HTR-8/SVneo (cell line): ENCODE measurements around the gene FARP1.

Experiments
- DNase-seq: peaks from one replicate; pipeline ENCODE4 v3.0.0; 2011; ENCODE audit warnings: low spot score, mixed read lengths; ENCODE audit not compliant: insufficient read length
- FAIRE-seq: peaks from 2 replicates; lab custom pipeline; 2011; peaks lifted over from hg19 to GRCh38; lab: Jason Lieb, UNC

The FARP1 gene

DNA sequence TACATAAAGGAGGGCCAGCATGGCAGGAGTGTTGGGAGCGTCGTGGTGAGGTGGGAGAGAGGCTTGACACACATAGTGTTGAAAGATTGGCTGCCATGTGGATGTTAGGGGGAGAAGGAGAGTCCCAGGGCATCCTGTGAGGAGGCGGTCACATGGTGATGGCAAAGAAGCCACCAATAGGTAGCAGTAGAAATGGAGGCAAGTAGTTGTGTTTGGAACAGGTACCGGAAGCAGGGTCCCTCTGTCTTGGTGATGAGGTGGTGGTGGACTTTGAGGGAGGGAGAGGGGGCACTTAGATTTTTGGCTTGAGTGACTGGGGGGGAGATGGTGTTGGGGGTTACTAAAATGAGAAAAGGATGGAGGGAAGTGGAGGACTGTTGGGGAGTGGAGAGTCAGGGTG is 227.4 kb downstream of the FARP1 start:
- FAIRE-seq = no peak
- no peak for DNase-seq

DNA sequence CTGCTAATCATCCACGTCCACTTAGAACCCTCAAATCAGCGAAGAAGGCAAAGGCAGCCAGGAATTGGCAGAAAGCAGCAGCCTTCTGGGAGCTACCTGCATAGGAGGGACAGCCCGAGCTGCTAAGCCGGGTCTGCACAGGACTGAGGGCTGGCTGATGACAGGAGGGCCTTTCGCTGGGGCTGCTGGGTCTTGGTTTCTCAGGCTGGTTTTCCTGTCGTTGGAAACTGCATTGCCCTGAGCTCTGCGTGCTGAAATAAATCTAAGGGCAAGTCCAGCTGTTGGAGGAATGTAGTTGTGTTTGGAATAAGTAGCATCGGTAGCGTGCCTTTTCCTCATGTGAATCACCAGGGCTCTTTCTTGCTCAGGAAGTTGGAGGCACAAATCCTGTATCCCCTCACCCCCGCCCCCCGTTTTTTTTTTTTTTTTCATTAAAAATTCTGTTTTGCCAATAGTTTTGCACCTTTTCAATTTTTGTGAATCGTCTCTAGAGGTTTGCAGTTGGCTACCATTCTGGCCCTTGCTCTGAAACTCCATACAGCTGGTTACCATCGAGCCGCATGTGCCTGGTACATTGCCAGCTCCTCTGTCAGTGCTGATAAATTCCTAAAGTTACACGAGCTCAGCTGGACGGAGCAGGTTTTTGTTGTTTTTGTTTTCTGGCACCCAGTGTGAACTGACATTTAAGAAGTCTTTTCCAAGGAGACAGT is 228.1 kb downstream of the FARP1 start:
- no peak for DNase-seq

GRCh38 chr13:98371516-98372023 is 228.7 kb downstream of the FARP1 start:
- DNase-seq = no peak
- no peak for FAIRE-seq

More for the DNA sequence above, 228.1 kb downstream of the FARP1 start:
- no peak for FAIRE-seq

- FAIRE-seq (no peak), DNase-seq (peak; percentile 27)
Observed at GRCh38 chr13:98372876-98373275, 230.0 kb downstream of the FARP1 start.

GRCh38 chr13:98374750-98375149 is 231.9 kb downstream of the FARP1 start:
- FAIRE-seq = no peak

GRCh38 chr13:98377635-98378378 is 234.9 kb downstream of the FARP1 start:
- DNase-seq = no peak
- FAIRE-seq = no peak

More at GRCh38 chr13:98374750-98375149, 231.9 kb downstream of the FARP1 start:
- no peak for DNase-seq

DNA sequence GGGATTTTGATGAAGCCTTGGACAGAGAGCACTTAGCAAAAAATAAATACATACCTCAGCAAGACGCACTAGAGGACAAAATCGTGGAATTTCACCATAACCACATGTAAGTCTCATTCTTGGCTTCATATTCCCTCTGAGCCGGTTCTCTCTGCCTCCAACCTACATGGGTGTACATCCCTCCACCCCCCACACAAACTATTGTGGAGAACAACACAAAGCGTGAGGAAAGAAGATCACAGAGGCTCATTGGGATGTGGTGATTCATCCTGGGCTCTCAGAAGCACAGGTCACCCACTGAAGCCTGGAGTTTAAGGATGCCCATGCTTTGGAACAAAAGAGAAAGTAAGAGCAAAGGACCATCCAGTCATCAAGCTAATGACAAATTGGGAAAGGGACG is 241.8 kb downstream of the FARP1 start:
- FAIRE-seq = no peak
- no peak for DNase-seq

DNA sequence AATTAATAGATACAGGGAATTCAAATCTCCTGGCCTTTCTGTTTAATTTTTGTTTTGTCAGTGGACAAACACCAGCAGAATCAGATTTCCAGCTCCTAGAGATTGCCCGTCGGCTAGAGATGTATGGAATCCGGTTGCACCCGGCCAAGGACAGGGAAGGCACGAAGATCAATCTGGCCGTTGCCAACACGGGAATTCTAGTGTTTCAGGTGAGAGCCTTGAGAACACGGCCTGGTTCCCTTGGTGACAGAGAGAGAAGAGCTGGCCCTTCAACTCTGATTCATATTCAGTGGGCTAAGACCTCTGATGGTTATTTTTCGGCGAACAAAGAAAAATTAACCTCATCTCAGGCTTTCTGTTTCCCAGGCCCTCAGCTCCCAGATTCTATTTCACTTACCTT is 242.7 kb downstream of the FARP1 start:
- DNase-seq (no peak), FAIRE-seq (no peak)

GRCh38 chr13:98386637-98387036 is 243.7 kb downstream of the FARP1 start:
- DNase-seq = no peak
- FAIRE-seq = no peak

DNA sequence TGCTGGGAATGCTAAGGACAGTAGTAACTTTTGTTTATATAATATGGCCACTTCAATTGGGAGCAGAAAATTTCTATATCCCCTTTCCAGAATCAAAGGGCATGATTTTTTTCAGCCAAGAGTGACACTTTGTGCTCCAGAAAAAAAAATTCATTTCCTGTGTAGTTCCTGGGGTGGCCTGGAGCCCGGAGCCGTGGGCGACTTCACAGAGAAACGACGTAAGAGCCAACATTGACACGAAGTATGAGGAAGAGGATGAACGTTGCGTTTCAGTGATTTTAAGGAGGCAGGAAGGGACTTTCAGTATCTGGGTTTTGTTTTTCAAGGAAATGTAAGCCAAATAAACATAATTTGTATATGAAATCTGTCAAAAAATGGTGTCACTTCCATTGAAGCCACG is 246.4 kb downstream of the FARP1 start:
- no peak for FAIRE-seq
- no peak for DNase-seq

DNA sequence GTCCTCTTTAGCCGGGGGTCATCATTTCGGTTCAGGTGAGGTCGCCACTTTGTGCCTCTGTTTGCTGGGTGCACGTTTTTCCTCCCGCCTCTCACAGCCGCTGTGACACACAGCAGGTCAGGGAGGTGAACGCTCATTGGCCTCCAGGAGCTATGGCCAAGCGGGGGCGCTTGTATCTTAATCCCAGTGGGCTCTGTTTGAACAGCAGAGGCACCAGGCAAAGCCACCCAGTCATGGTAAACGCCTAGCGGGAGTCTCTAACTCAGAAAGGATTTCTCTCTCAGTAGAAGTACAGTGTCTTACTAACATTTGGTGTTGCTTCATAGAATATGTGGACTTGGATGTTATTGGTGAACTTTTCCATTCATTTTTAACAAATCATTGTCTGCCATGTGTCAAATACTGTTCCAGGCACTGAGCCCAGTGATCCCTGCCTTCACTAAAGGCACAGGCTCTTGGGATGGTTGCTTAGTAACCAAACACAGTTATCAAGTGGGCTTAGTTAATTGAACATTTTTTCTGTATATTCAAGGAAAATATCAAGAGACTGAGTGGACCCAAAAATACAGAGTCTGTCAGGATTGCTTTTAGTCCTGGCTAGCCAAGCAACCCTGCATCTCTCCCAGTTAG is 247.3 kb downstream of the FARP1 start:
- no peak for FAIRE-seq

GRCh38 chr13:98393873-98394272 is 251.0 kb downstream of the FARP1 start:
- FAIRE-seq (no peak), DNase-seq (no peak)

More for the DNA sequence above, 247.3 kb downstream of the FARP1 start:
- no peak for DNase-seq

GRCh38 chr13:98394820-98395510 is 252.1 kb downstream of the FARP1 start:
- no peak for FAIRE-seq

DNA sequence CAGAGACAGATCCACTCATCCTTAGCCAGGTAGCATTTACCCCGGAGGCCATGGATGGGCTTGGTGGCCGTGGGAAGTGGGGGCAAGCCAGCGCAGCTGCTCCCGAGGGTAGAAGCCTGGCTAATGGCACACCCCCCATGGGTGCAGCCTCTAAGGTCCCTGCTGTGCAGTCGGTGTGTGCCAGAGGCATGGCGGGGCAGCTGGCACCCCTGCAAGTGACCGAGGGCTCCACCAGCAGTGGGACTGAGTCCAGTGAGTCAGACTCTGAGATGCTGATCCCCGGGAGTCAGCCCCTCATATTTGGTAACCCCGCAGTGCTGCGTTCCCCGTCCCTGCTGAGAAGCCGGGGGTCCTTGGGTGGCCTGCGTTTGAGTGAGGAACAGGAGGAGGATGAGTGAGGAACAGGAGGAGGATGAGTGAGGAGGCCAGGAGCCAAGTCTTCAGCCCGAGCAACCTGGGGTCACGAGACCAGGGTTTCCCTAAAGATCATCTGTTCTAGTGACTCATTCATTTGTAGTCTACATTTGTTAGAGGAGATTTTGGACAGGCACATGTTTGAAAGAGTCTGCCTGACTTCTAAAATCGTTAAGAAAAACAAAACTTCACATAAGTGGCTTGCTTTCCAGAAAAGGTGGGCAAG is 253.3 kb downstream of the FARP1 start:
- DNase-seq (no peak), FAIRE-seq (no peak)

More at GRCh38 chr13:98394820-98395510, 252.1 kb downstream of the FARP1 start:
- DNase-seq = no peak

- no peak for FAIRE-seq
- no peak for DNase-seq
Observed at GRCh38 chr13:98397221-98397620, 254.3 kb downstream of the FARP1 start.

GRCh38 chr13:98397861-98398260 is 255.0 kb downstream of the FARP1 start:
- DNase-seq = no peak
- FAIRE-seq = no peak

GRCh38 chr13:98398581-98398980 is 255.7 kb downstream of the FARP1 start:
- no peak for FAIRE-seq
- DNase-seq = no peak

DNA sequence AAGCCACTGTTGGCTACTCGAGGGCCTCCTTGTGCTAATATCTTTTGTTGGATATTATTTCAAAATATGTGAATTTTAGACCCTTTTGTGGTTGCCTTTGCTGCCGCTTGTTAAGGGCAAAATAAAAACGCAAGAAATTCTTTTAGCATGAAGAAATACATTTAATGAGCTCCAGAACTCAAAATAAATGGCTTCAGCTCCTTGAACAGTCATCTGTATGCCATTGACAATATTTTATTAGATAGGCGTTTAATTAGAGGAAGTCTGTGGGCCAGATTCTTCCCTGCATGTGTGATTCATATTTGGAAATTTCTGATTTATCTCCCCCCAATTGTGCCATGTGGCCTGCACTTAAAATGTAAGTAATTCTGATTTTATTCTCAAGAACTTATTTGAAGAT is 256.9 kb downstream of the FARP1 start:
- DNase-seq (no peak), FAIRE-seq (no peak)

GRCh38 chr13:98401934-98402333 is 259.0 kb downstream of the FARP1 start:
- FAIRE-seq = no peak
- DNase-seq = no peak

- DNase-seq (no peak), FAIRE-seq (no peak)
Observed at GRCh38 chr13:98403076-98403475, 260.2 kb downstream of the FARP1 start.
